HUES48 (cell line): ENCODE results near the gene AFAP1L2.

Experiments used
- H3K27ac ChIP-seq: one replicate; pipeline ENCODE4 v1.7.0; 2013; ENCODE audit warnings: low read depth, low read length, inconsistent platforms
- H3K27me3 ChIP-seq: 2 replicates; pipeline ENCODE4 v1.6.1; 2013; ENCODE audit warnings: mild to moderate bottlenecking, low read length; ENCODE audit not compliant: control insufficient read depth, insufficient read depth
- H3K36me3 ChIP-seq: 2 replicates; pipeline ENCODE4 v1.6.1; 2013; ENCODE audit warnings: low read length; ENCODE audit not compliant: control insufficient read depth, insufficient read depth
- H3K4me1 ChIP-seq: 2 replicates; pipeline ENCODE4 v1.6.1; 2013; ENCODE audit warnings: mild to moderate bottlenecking, low read length; ENCODE audit not compliant: control insufficient read depth, insufficient read depth
- H3K4me3 ChIP-seq: 2 replicates; pipeline ENCODE4 v1.5.1; 2013; ENCODE audit warnings: mild to moderate bottlenecking, low read depth, low read length
- H3K9ac ChIP-seq: 2 replicates; pipeline ENCODE4 v1.6.1; 2013; ENCODE audit warnings: mild to moderate bottlenecking, low read depth, low read length, moderate library complexity
- H3K9me3 ChIP-seq: 2 replicates; pipeline ENCODE4 v1.6.1; 2013; ENCODE audit warnings: low read length; ENCODE audit not compliant: control insufficient read depth, insufficient read depth

Gene AFAP1L2

GRCh38 chr10:114246679-114247305, 157.5 kb downstream of the AFAP1L2 start:
- Histone ChIP-seq H3K4me1 (no peaks in the 10 kb centered on the region), H3K4me3 (no peak overlapping the region), H3K9ac (no peak overlapping the region), H3K9me3 (no peaks in the 10 kb centered on the region), H3K27ac (no peak overlapping the region), H3K36me3 (no peaks in the 10 kb centered on the region), H3K27me3 (peaks cover 7% of the 10 kb centered on the region; the same call in 1 of the 2 replicates)

GRCh38 chr10:114245121-114245791, 159.0 kb downstream of the AFAP1L2 start:
- Histone ChIP-seq H3K4me1 (peaks cover under 1% of the 10 kb centered on the region), H3K27me3 (peaks cover 22% of the 10 kb centered on the region), H3K27ac (no peak overlapping the region), H3K9ac (no peak overlapping the region), H3K36me3 (no peaks in the 10 kb centered on the region), H3K4me3 (no peak overlapping the region), H3K9me3 (no peaks in the 10 kb centered on the region)
